Kidney (tissue), 14 donors: Measurements from ENCODE around the gene ZBTB16. TPM values are rescaled to one million over a fixed set of nuclear protein-coding genes. Genes with fewer than 3 reads are reported as not detected.

Source experiments
- DNase-seq, 5 donors: peaks; one replicate each; pipeline ENCODE4 v3.0.0-alpha.2; 2013 to 2020
- FAIRE-seq: peaks from 2 replicates; lab custom pipeline; 2012; peaks lifted over from hg19 to GRCh38; lab: Jason Lieb, UNC
- H3K27ac ChIP-seq, 2 donors: one replicate each; pipeline ENCODE4 v1.7.0; 2013; ENCODE audit warnings: low read depth in 2 of 2, low read length in 2 of 2, inconsistent platforms in 1 of 2
- H3K27me3 ChIP-seq: one replicate; pipeline ENCODE4 v1.7.1; 2013; ENCODE audit warnings: low read length, inconsistent platforms; ENCODE audit not compliant: control insufficient read depth, insufficient read depth
- H3K36me3 ChIP-seq, 3 donors: one replicate each; pipeline versions ENCODE4 v1.7.0 to v1.7.1; 2013; ENCODE audit warnings: low read length in 3 of 3, control low read depth in 1 of 3, inconsistent platforms in 1 of 3; ENCODE audit not compliant: insufficient read depth in 3 of 3, control insufficient read depth in 2 of 3
- H3K4me1 ChIP-seq, 3 donors: one replicate each; pipeline versions ENCODE4 v1.7.0 to v1.7.1; 2013; ENCODE audit warnings: low read length in 3 of 3, inconsistent platforms in 1 of 3, low read depth in 1 of 3; ENCODE audit not compliant: control insufficient read depth in 2 of 3, insufficient read depth in 2 of 3
- H3K4me3 ChIP-seq, 3 donors: one replicate each; pipeline versions ENCODE4 v1.7.0 to v1.8.1; 2013; ENCODE audit warnings: low read length in 3 of 3, control low read depth in 1 of 3, inconsistent platforms in 1 of 3
- H3K9ac ChIP-seq, 3 donors: one replicate each; pipeline versions ENCODE4 v1.7.0 to v1.7.1; 2013; ENCODE audit warnings: low read length in 3 of 3, control low read depth in 1 of 3, inconsistent platforms in 1 of 3
- H3K9me3 ChIP-seq, 3 donors: one replicate each; pipeline versions ENCODE4 v1.7.0 to v1.7.1; 2013; ENCODE audit warnings: low read length in 3 of 3, control low read depth in 1 of 3, inconsistent platforms in 1 of 3; ENCODE audit not compliant: control insufficient read depth in 2 of 3, insufficient read depth in 1 of 3
- CTCF ChIP-seq: IDR thresholded peaks from 3 replicates; pipeline ENCODE4 v1.5.1; 2012; ENCODE audit warnings: mild to moderate bottlenecking, moderate library complexity, borderline replicate concordance; ENCODE audit not compliant: insufficient read depth; ENCODE audit errors: extremely low read depth
- intact Hi-C: fragments of 100-400 bp; cut with DNase I; formaldehyde crosslinking; loops from one replicate; pipeline ENCODE4 v1.11.1; 2022
- polyA plus RNA-seq: library from polyadenylated mRNA; stranded (reverse); fragments of 350-450 nt; fragmentation: Illumina TruSeq; extraction: RNeasy Lipid Tissue Mini Kit (QIAGEN cat#74804); gene quantifications from one replicate; pipeline ENCODE4 v1.2.3, GENCODE V29; 2014; ENCODE audit warnings: low read depth, low replicate concordance; ENCODE audit not compliant: insufficient read depth
- total RNA-seq: library from RNA; stranded (reverse); fragmentation: NEBNext Ultra II Directional; extraction: Animal tissue kit (Norgen Biotek cat#: 25700); gene quantifications from one replicate; pipeline ENCODE4 v1.2.1, GENCODE V29; 2021
- donor health status: control.
- donor health status: control.
- donor health status: control.
- donor health status: control.
- donor health status: control.
- donor health status: DM: yes; HTN: yes; CAD: no.
- donor health status: Normal renal cell carcinoma (clear cell type).

ZBTB16 gene
- total and polyA plus RNA-seq, 2 donors from 2014 or later, result 2.5 to 126 TPM

- Histone ChIP-seq H3K36me3 (no peaks in the 10 kb centered on the region), H3K9ac (no peak overlapping the region), H3K4me1 (no peaks in the 10 kb centered on the region), H3K9me3 (no peaks in the 10 kb centered on the region), H3K4me3 (no peak overlapping the region), H3K27ac (no peak overlapping the region), H3K27me3 (no peaks in the 10 kb centered on the region)
- intact Hi-C loops, result no loop called here
- TF ChIP-seq CTCF, result no peak
- FAIRE-seq, result no peak
- DNase-seq, result no peak
These were observed 215.8 kb downstream of the ZBTB16 start for GRCh38 chr11:114275280-114275679.

- Histone ChIP-seq H3K4me3 (no peak overlapping the region), H3K27ac (no peak overlapping the region), H3K9me3 (no peaks in the 10 kb centered on the region), H3K36me3 (no peaks in the 10 kb centered on the region), H3K4me1 (peaks cover 0 to 3% (median 0%) of the 10 kb centered on the region in 3 donors), H3K27me3 (no peaks in the 10 kb centered on the region), H3K9ac (no peak overlapping the region)
- intact Hi-C loops, result no loop called here
- no peak for TF ChIP-seq CTCF
- FAIRE-seq (no peak), DNase-seq (no peak)
These were observed 216.6 kb downstream of the ZBTB16 start for GRCh38 chr11:114276077-114276476.

- no peaks in the 10 kb centered on the region for H3K36me3 ChIP-seq
- no peak for DNase-seq
- H3K9me3 ChIP-seq, result no peaks in the 10 kb centered on the region
- FAIRE-seq, result no peak
- no peak for TF ChIP-seq CTCF
- no peak overlapping the region for H3K27ac ChIP-seq
- no peak overlapping the region for H3K9ac ChIP-seq
- peaks cover 0 to 3% (median 0%) of the 10 kb centered on the region in 3 donors for H3K4me1 ChIP-seq
- H3K27me3 ChIP-seq, result no peaks in the 10 kb centered on the region
- intact Hi-C loops, result no loop called here
- H3K4me3 ChIP-seq, result no peak overlapping the region
These were observed 218.3 kb downstream of the ZBTB16 start for GRCh38 chr11:114277637-114278341.
